Astrocyte of the spinal cord (primary cell): ENCODE results near the gene ARMS2.
A peak's percentile ranks its signal among the peaks of the same experiment; 100 is the strongest.

Experiments used
- DNase-seq: peaks from one replicate; pipeline ENCODE4 v3.0.0; 2011; ENCODE audit warnings: low read depth, low spot score
- H3K4me3 ChIP-seq: 2 replicates; pipeline ENCODE4 v1.5.1; 2011; ENCODE audit warnings: low read depth, mild to moderate bottlenecking, low read length, moderate library complexity
- CTCF ChIP-seq: IDR thresholded peaks from 2 replicates; pipeline ENCODE4 v1.5.1; 2012; ENCODE audit warnings: low read depth, mild to moderate bottlenecking, low read length, inconsistent platforms
- in situ Hi-C: cut with HindIII; loops from 2 replicates; pipeline ENCODE4 v1.10.0; 2017; ENCODE audit warnings: low sequenced_read_pairs

ARMS2 gene

GRCh38 chr10:122458693-122459092, 4.2 kb downstream of the ARMS2 start:
- no peak overlapping the region for H3K4me3 ChIP-seq
- no peak for TF ChIP-seq CTCF
- DNase-seq: no peak
- in situ Hi-C loops: no loop called here

GRCh38 chr10:122459561-122460273, 5.3 kb downstream of the ARMS2 start:
- no peak for TF ChIP-seq CTCF
- in situ Hi-C loops: no loop called here
- DNase-seq: peak; percentile 55
- H3K4me3 ChIP-seq: no peak overlapping the region

GRCh38 chr10:122460891-122461293, 6.4 kb downstream of the ARMS2 start:
- no peak for TF ChIP-seq CTCF
- H3K4me3 ChIP-seq: peak overlapping the region; percentile 47

GRCh38 chr10:122461367-122461728, 6.9 kb downstream of the ARMS2 start, which contains the start of gene HTRA1:
Gene HTRA1, plus strand, starts transcription at chr10:122461553. Its CDS starts 100 bp downstream, at chr10:122461653.
- DNase-seq: peak; percentile 59
- in situ Hi-C loops: no loop called here
- peak within 1 kb of the TSS; percentile 71 for H3K4me3 ChIP-seq

More at GRCh38 chr10:122460891-122461293, 6.4 kb downstream of the ARMS2 start:
- in situ Hi-C loops: no loop called here
- DNase-seq: no peak

GRCh38 chr10:122461729-122462532, 7.5 kb downstream of the ARMS2 start:
- H3K4me3 ChIP-seq: peak overlapping the region; percentile 71
- DNase-seq: no peak
- TF ChIP-seq CTCF: no peak
- in situ Hi-C loops: no loop called here

More at GRCh38 chr10:122461367-122461728, 6.9 kb downstream of the ARMS2 start, which contains the start of gene HTRA1:
- no peak for TF ChIP-seq CTCF

- no peak for TF ChIP-seq CTCF
- H3K4me3 ChIP-seq: peak overlapping the region; percentile 71
- peak; percentile 55 for DNase-seq
- in situ Hi-C loops: no loop called here
These were observed 8.3 kb downstream of the ARMS2 start for GRCh38 chr10:122462533-122463465.
